ENCODE results near the gene PGLYRP4. TPM values are rescaled to one million over a fixed set of nuclear protein-coding genes. Genes with fewer than 3 reads are reported as not detected.

PGLYRP4 gene
- not detected in 2 replicates for total RNA-seq

GRCh38 chr1:153348511-153349362 lies at the start of gene PGLYRP4:
PGLYRP4 (minus strand) TSS chr1:153348841; CDS start chr1:153347932, 909 bp downstream.

DNA sequence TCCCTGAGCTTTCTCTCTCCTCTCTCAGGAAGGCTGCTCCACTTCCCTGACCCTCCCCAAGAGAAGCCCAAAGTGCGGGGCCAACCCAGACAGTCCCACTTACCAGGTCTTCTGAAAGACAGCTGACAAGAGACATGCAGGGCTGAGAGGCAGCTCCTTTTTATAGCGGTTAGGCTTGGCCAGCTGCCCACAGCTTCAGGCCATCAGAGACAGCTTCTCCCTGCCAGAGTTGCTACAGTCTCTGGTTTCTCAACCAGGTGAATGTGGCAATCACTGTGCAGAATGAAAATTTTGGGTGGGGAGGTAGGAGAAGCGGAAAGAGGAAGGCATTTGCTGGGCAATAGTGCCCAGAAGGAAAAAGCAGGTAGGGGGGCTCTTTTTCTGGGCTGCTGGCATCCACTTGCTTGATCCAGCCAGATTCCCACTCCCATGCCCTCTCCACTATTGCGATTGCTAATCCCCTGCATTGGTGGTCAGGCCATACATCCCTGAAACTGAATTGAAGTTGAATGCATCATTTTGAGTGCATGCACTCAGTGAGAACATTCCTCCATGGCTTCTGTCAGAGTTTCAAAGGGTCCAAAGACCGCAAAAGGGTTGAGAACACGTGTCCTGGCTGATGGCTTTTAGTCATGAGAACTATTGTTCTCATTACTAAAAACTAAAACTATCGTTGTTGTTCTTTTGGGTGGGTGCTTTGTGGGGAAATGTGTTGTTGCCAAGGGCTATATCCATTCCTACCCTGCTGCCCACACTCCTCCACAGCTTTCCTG lies 42.5 kb upstream of the PGLYRP4 start, which contains the start of gene S100A8:
Gene S100A8, minus strand, starts transcription at position 136 of the 773 bp plus-strand sequence. CDS start 538 bp downstream, outside the sequence.

GRCh38 chr1:153375511-153375910 lies 26.9 kb upstream of the PGLYRP4 start, which contains the start of gene S100A12:
S100A12 (minus strand) TSS chr1:153375621; CDS start chr1:153374592, 1,029 bp downstream.

GRCh38 chr1:153357853-153358690 lies 9.4 kb upstream of the PGLYRP4 start, which contains the start of gene S100A9:
S100A9 (plus strand) TSS chr1:153357854; CDS start chr1:153358284, 430 bp downstream.

DNA sequence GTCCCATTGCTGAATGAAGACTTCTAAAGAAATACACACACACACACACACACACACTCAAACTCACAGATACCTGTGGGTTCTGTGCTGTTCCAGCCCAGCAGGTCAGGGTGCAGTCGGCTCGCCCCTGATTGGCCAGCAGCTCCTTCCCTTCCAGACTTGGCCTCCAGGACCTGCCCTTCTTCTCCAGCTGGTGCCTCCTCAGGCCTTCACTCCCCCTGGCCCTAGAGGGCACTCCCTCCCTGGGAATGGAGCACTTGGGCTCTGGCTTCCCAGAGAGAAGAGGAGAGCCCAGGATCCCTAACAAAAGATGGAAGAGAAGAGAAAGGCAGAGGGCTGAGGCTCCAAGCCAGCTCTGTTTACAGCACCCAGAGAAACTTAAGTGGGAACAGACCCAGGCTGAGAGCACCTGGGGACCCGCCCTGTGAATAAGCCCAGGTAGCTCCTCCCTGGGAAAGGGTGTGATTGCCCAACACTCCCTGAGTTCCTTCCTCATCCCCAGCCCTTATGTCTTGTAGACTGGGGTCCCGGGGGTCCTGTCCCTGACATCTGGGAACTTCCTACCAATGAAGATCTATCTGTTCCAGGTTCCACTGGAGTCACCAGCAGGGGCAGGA lies 36.0 kb downstream of the PGLYRP4 start, which contains the start of gene PGLYRP3:
Gene PGLYRP3, minus strand, starts transcription at position 383 of the 617 bp plus-strand sequence. CDS start 2,287 bp downstream, outside the sequence.

Small RNA genes within 50 kb of the gene (small RNA-seq; reads per million reads assigned to genes)
- gene RNU6-160P (not detected), gene S100A15A (not detected)

Other genes starting within 250 kb of the PGLYRP4 start
- not detected in 2 replicates for gene SPRR2F, start 235.3 kb downstream of the PGLYRP4 start, total RNA-seq
- gene SPRR2G, start 198.0 kb downstream of the PGLYRP4 start, total RNA-seq = not detected in 2 replicates
- gene LELP1, start 145.4 kb downstream of the PGLYRP4 start, total RNA-seq = not detected in 2 replicates
- gene PRR9, start 131.3 kb downstream of the PGLYRP4 start, total RNA-seq = not detected in 2 replicates
- not detected in 2 replicates for gene LORICRIN, start 89.2 kb downstream of the PGLYRP4 start, total RNA-seq
- not detected in 2 replicates for gene PGLYRP3, start 35.9 kb downstream of the PGLYRP4 start, total RNA-seq
- gene S100A9, start 9.0 kb upstream of the PGLYRP4 start, total RNA-seq = not detected in 2 replicates
- gene S100A12, start 26.8 kb upstream of the PGLYRP4 start, total RNA-seq = not detected in 2 replicates
- not detected in 2 replicates for gene S100A8, start 42.2 kb upstream of the PGLYRP4 start, total RNA-seq
- gene S100A7A, start 67.7 kb upstream of the PGLYRP4 start, total RNA-seq = not detected in 2 replicates
- not detected in 2 replicates for gene S100A7, start 111.8 kb upstream of the PGLYRP4 start, total RNA-seq
- 1,114 and 1,653 TPM in 2 replicates for gene S100A6, start 187.2 kb upstream of the PGLYRP4 start, total RNA-seq
- 0.37 and 0.39 TPM in 2 replicates for gene S100A5, start 192.1 kb upstream of the PGLYRP4 start, total RNA-seq
- gene S100A4, start 197.0 kb upstream of the PGLYRP4 start, total RNA-seq = 432 and 695 TPM in 2 replicates
- gene S100A3, start 200.4 kb upstream of the PGLYRP4 start, total RNA-seq = 18.6 and 22.0 TPM in 2 replicates
- gene S100A2, start 217.0 kb upstream of the PGLYRP4 start, total RNA-seq = 1.5 and 1.6 TPM in 2 replicates

Measured in subcutaneous preadipocyte (primary cell).